Measurements from ENCODE around the gene RBPJ.

RBPJ gene

DNA sequence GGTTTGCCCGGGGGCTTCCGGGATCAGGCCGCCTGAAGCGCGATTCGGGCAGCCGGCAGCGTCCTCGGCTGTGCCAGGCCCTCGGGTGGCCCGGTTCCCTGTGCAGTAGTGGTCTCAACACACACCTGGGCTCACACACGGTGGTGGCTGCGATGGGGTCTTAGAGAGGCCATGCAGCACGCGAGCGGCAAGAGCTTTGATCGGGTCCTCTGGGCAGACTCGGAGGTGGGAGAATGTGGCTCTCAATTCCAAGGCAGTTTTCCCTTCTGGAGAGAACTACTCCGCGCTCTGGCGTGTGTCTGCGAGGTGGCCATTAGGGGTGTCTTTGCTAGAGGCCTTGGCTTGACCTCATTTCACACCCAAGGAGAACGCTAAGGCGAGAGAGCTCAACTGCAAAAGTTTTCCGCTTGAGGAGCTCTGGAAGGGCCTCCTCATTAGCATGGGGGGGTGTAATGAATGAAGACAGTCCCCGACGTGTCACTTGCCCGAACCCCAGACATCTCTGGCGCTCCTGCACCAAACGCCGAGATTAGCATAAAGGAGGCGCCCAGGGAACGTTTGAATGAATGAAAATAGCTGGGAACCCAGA lies 771 bp upstream of the RBPJ start:
- Histone ChIP-seq H3K27me3 (ENCODE audit: control insufficient read depth in 2 of 2, insufficient read depth in 2 of 2, low read length in 2 of 2) (no peaks in the 10 kb centered on the region), H3K9me3 (ENCODE audit: control insufficient read depth in 2 of 2, low read length in 2 of 2) (no peaks in the 10 kb centered on the region), H3K9ac (ENCODE audit: low read depth in 1 of 2, low read length in 2 of 2) (peak overlapping the region; percentile 85 to 89), H3K27ac (ENCODE audit: low read depth in 2 of 2, low read length in 2 of 2) (peak overlapping the region; percentile 96), H3K4me3 (ENCODE audit: low read length in 2 of 2) (peak overlapping the region; percentile 91 to 97), H3K4me1 (ENCODE audit: control insufficient read depth in 2 of 2, insufficient read depth in 2 of 2, low read length in 2 of 2) (peaks cover 3 to 16% of the 10 kb centered on the region in 2 donors), H3K36me3 (ENCODE audit: control insufficient read depth in 2 of 2, insufficient read depth in 2 of 2, low read length in 2 of 2) (no peaks in the 10 kb centered on the region)

DNA sequence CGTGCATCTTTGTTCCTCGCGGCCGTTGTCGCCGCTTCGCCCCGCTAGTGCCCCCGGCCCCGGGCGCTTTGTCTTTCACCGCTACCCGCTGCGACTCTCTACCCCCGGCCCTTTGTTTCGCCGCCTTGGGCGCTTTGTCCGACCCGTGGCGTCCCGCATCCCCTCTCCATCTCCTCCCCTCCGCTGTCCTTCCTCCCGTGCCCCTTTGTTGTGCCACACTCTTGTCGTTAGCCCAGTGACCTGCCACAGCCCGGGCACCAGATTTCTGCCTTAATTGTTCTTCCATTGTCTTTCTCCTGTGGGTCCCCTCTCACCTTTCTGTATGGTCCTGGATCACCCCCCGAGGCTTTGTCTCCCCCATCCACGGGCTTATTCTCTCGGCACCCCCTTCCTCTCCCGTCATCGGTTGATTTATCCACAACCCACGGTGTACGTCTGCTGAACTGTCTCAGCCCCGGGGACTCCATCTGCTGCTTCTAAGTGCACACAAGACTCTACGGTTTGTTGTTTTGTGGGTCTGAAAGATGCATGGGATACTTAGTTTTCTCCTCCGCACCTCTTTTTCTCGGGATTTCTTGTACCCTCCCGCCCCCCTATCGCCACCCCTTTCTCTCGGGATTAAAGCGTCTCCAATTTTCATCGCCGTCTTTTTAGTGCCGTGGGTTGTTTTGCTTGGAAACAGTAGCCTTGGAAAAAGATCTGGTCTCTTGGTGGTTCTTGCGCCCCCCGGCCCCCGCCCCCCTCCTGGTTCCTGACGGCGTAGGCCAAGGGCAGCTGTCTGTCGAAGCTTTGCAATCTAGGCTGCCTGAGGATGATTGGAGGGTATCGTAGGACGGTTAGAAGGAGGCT lies 783 bp downstream of the RBPJ start:
- no peaks in the 10 kb centered on the region for H3K9me3 ChIP-seq (ENCODE audit: control insufficient read depth in 2 of 2, low read length in 2 of 2)
- peak overlapping the region; percentile 64 to 71 for H3K27ac ChIP-seq (ENCODE audit: low read depth in 2 of 2, low read length in 2 of 2)
- peak overlapping the region; percentile 82 to 84 for H3K9ac ChIP-seq (ENCODE audit: low read depth in 1 of 2, low read length in 2 of 2)
- peak overlapping the region; percentile 87 to 97 for H3K4me3 ChIP-seq (ENCODE audit: low read length in 2 of 2)
- no peaks in the 10 kb centered on the region for H3K27me3 ChIP-seq (ENCODE audit: control insufficient read depth in 2 of 2, insufficient read depth in 2 of 2, low read length in 2 of 2)
- no peaks in the 10 kb centered on the region for H3K36me3 ChIP-seq (ENCODE audit: control insufficient read depth in 2 of 2, insufficient read depth in 2 of 2, low read length in 2 of 2)
- H3K4me1 ChIP-seq (ENCODE audit: control insufficient read depth in 2 of 2, insufficient read depth in 2 of 2, low read length in 2 of 2) = peaks cover 3 to 16% of the 10 kb centered on the region in 2 donors

DNA sequence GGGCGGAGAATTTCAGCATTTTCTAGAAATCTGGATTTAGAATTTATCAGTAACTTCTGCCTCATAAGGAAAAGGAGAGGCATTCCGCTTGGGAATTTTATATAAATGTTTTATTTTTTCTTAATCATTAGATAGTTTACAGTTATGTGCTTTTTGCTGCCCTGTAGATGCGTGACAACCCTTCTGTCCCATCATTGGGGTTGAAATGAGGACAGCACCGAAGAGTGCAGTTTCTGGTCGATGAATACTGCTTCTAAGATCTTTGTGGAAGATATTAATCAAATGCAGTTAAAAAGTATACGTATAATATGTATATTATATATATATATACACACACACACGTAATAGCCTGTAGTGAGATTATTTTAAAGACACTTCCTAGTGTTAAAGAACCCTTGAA lies 1.5 kb downstream of the RBPJ start:
- peaks cover 3 to 16% of the 10 kb centered on the region in 2 donors for H3K4me1 ChIP-seq (ENCODE audit: control insufficient read depth in 2 of 2, insufficient read depth in 2 of 2, low read length in 2 of 2)
- peak overlapping the region in 1 of 2 donors; percentile 64 for H3K27ac ChIP-seq (ENCODE audit: low read depth in 2 of 2, low read length in 2 of 2)
- H3K36me3 ChIP-seq (ENCODE audit: control insufficient read depth in 2 of 2, insufficient read depth in 2 of 2, low read length in 2 of 2) = no peaks in the 10 kb centered on the region
- H3K9me3 ChIP-seq (ENCODE audit: control insufficient read depth in 2 of 2, low read length in 2 of 2) = no peaks in the 10 kb centered on the region
- peak overlapping the region in 1 of 2 donors; percentile 82 for H3K9ac ChIP-seq (ENCODE audit: low read depth in 1 of 2, low read length in 2 of 2)
- H3K4me3 ChIP-seq (ENCODE audit: low read length in 2 of 2) = peak overlapping the region; percentile 87 to 97
- no peaks in the 10 kb centered on the region for H3K27me3 ChIP-seq (ENCODE audit: control insufficient read depth in 2 of 2, insufficient read depth in 2 of 2, low read length in 2 of 2)

DNA sequence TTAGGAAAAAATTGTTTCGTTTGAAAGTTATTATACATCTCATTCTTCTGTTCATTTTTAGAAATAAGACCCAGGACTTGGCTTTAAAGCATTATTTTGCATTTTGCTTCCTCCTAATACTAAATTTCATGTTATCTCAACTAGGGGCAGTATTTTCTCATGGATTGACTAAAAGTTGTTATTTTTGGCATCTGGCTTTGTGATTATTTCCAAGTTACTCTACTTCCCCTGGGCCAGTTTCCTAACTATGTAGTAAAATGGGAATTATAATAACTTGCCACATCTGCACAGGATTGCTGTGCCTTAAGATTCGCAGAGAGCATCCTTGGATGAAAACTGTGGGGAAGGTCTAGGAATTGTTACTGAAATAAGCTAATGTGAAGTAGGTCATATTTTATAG lies 3.0 kb downstream of the RBPJ start:
- no peaks in the 10 kb centered on the region for H3K36me3 ChIP-seq (ENCODE audit: control insufficient read depth in 2 of 2, insufficient read depth in 2 of 2, low read length in 2 of 2)

DNA sequence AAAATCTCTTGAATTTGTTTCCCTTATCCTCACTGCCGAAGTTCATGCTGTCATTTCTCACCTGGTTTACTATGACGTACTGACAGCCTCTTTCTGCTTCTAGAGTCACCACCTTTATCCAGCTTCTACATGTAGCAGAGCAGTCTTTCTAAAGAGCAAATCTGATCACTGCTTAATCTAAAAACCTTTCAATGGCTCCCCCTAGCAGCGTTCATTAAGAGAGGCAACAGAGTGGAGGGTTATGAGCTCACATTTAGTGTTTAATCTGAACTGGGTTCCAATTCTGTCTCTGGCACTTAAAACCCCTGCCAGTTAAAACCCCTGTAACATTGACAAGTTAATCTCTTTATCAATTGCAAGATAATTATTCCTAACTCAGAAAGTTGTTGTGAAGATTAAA lies 4.4 kb downstream of the RBPJ start:
- H3K4me3 ChIP-seq (ENCODE audit: low read length in 2 of 2) = no peak overlapping the region
- H3K9me3 ChIP-seq (ENCODE audit: control insufficient read depth in 2 of 2, low read length in 2 of 2) = no peaks in the 10 kb centered on the region
- H3K36me3 ChIP-seq (ENCODE audit: control insufficient read depth in 2 of 2, insufficient read depth in 2 of 2, low read length in 2 of 2) = no peaks in the 10 kb centered on the region
- H3K27ac ChIP-seq (ENCODE audit: low read depth in 2 of 2, low read length in 2 of 2) = no peak overlapping the region
- H3K9ac ChIP-seq (ENCODE audit: low read depth in 1 of 2, low read length in 2 of 2) = no peak overlapping the region
- H3K4me1 ChIP-seq (ENCODE audit: control insufficient read depth in 2 of 2, insufficient read depth in 2 of 2, low read length in 2 of 2) = peaks cover 3 to 13% of the 10 kb centered on the region in 2 donors
- H3K27me3 ChIP-seq (ENCODE audit: control insufficient read depth in 2 of 2, insufficient read depth in 2 of 2, low read length in 2 of 2) = no peaks in the 10 kb centered on the region

More for the DNA sequence above, 3.0 kb downstream of the RBPJ start:
- Histone ChIP-seq H3K9ac (ENCODE audit: low read depth in 1 of 2, low read length in 2 of 2) (no peak overlapping the region), H3K4me3 (ENCODE audit: low read length in 2 of 2) (no peak overlapping the region), H3K27ac (ENCODE audit: low read depth in 2 of 2, low read length in 2 of 2) (no peak overlapping the region), H3K4me1 (ENCODE audit: control insufficient read depth in 2 of 2, insufficient read depth in 2 of 2, low read length in 2 of 2) (peaks cover 3 to 16% of the 10 kb centered on the region in 2 donors), H3K27me3 (ENCODE audit: control insufficient read depth in 2 of 2, insufficient read depth in 2 of 2, low read length in 2 of 2) (no peaks in the 10 kb centered on the region), H3K9me3 (ENCODE audit: control insufficient read depth in 2 of 2, low read length in 2 of 2) (no peaks in the 10 kb centered on the region)

DNA sequence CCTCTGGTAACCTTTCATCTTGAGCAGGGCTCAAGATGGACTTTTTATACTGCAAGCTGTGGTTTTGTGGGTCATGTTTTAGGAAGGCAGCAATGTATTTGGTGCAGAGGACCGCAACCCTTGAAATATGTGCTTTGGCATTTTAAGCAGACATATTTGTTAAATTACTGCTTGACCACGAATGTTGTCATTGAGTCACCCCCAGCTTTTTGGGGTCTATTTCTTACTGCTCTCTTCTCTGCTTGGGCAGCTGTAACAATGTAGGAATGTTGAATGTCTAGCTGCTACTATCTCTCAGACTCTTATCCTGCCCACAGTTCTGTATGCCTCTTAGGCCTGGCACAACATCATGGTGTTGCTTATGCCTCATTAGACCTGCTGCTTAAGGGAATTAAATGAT lies 6.0 kb downstream of the RBPJ start:
- Histone ChIP-seq H3K4me3 (ENCODE audit: low read length in 2 of 2) (no peak overlapping the region), H3K4me1 (ENCODE audit: control insufficient read depth in 2 of 2, insufficient read depth in 2 of 2, low read length in 2 of 2) (peaks cover 7 to 13% of the 10 kb centered on the region in 2 donors), H3K27ac (ENCODE audit: low read depth in 2 of 2, low read length in 2 of 2) (no peak overlapping the region), H3K27me3 (ENCODE audit: control insufficient read depth in 2 of 2, insufficient read depth in 2 of 2, low read length in 2 of 2) (no peaks in the 10 kb centered on the region), H3K9me3 (ENCODE audit: control insufficient read depth in 2 of 2, low read length in 2 of 2) (no peaks in the 10 kb centered on the region), H3K9ac (ENCODE audit: low read depth in 1 of 2, low read length in 2 of 2) (no peak overlapping the region), H3K36me3 (ENCODE audit: control insufficient read depth in 2 of 2, insufficient read depth in 2 of 2, low read length in 2 of 2) (no peaks in the 10 kb centered on the region)

DNA sequence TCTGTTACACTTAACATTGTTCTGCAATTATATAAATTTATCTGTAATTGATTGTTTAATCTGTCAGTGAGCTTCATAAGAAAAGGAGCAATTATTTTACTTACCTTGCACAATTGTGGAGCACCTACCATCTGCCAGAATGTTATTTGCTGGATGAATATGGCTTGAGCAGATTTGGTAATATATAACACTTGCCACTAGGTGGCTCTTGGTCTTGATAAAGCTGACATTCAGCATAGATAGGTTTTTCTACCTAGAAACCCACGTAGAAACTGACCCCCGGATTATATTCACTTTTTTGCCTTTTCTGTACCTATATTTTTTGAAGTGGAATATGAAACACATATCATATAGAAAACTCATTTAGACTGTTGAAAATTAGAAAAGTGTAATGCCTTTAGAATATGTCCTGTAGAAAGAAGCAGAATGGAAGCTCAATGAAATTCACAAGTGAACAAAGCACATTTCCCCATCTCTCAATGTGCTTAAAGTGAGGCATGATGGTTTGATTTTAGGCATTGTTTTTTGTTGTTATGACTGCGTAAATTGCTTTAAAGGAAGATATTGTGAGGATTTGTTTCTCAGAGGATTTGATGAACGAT lies 9.5 kb downstream of the RBPJ start:
- peaks cover 4% of the 10 kb centered on the region in 2 donors for H3K4me1 ChIP-seq (ENCODE audit: control insufficient read depth in 2 of 2, insufficient read depth in 2 of 2, low read length in 2 of 2)
- H3K4me3 ChIP-seq (ENCODE audit: low read length in 2 of 2) = no peak overlapping the region
- no peak overlapping the region for H3K9ac ChIP-seq (ENCODE audit: low read depth in 1 of 2, low read length in 2 of 2)
- no peaks in the 10 kb centered on the region for H3K27me3 ChIP-seq (ENCODE audit: control insufficient read depth in 2 of 2, insufficient read depth in 2 of 2, low read length in 2 of 2)
- no peak overlapping the region for H3K27ac ChIP-seq (ENCODE audit: low read depth in 2 of 2, low read length in 2 of 2)
- no peaks in the 10 kb centered on the region for H3K36me3 ChIP-seq (ENCODE audit: control insufficient read depth in 2 of 2, insufficient read depth in 2 of 2, low read length in 2 of 2)
- H3K9me3 ChIP-seq (ENCODE audit: control insufficient read depth in 2 of 2, low read length in 2 of 2) = no peaks in the 10 kb centered on the region

DNA sequence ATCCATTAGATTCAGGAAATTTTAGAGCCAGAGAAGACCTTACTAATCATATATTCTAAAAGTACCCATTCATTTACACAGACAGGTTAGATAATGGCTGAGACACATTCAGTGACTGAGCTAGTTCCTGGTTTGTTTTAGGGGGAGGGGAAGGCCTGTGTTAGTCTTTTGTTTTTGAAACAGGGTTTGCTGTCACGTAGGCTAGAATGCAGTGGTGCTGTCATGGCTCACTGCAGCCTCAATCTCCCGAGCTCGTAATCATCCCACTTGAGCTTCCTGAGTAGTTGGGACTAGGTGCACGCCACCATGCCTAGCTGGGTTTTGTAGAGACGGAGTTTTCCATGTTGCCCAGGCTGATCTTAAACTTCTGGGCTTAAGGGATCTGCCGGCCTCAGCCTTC lies 10.1 kb downstream of the RBPJ start:
- peaks cover 4% of the 10 kb centered on the region in 2 donors for H3K4me1 ChIP-seq (ENCODE audit: control insufficient read depth in 2 of 2, insufficient read depth in 2 of 2, low read length in 2 of 2)
- no peak overlapping the region for H3K9ac ChIP-seq (ENCODE audit: low read depth in 1 of 2, low read length in 2 of 2)
- H3K27me3 ChIP-seq (ENCODE audit: control insufficient read depth in 2 of 2, insufficient read depth in 2 of 2, low read length in 2 of 2) = no peaks in the 10 kb centered on the region
- H3K9me3 ChIP-seq (ENCODE audit: control insufficient read depth in 2 of 2, low read length in 2 of 2) = no peaks in the 10 kb centered on the region
- H3K36me3 ChIP-seq (ENCODE audit: control insufficient read depth in 2 of 2, insufficient read depth in 2 of 2, low read length in 2 of 2) = no peaks in the 10 kb centered on the region
- H3K4me3 ChIP-seq (ENCODE audit: low read length in 2 of 2) = no peak overlapping the region
- no peak overlapping the region for H3K27ac ChIP-seq (ENCODE audit: low read depth in 2 of 2, low read length in 2 of 2)

DNA sequence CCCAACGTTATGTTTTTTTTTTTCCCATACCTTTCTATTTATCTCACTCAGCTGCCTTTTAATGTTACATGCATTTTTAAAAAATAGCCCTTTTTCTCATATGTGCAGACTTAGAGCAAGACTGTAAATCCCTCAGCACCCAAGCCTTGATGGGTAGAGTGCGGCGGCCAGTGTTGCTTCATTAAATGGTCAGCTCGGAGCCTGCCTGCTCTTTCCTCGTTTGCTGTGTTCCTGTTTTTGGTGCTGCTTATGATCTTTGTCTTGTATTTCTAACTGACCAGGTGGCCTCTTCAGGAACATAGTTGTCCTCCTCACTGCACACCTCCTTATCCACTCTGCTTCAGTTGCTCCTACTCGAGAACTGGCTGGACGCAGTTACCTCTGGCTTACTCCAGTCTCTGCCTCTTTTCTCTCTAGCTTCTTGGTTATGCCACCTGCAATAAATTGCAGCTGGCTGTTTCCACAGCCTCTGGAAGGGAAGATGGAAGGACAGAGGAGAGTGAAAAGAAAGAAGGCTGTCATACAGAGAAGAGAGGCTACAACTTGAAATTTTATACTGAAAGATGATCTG lies 10.7 kb downstream of the RBPJ start:
- no peak overlapping the region for H3K9ac ChIP-seq (ENCODE audit: low read depth in 1 of 2, low read length in 2 of 2)
- no peaks in the 10 kb centered on the region for H3K9me3 ChIP-seq (ENCODE audit: control insufficient read depth in 2 of 2, low read length in 2 of 2)
- H3K4me3 ChIP-seq (ENCODE audit: low read length in 2 of 2) = no peak overlapping the region
- no peaks in the 10 kb centered on the region for H3K36me3 ChIP-seq (ENCODE audit: control insufficient read depth in 2 of 2, insufficient read depth in 2 of 2, low read length in 2 of 2)
- no peaks in the 10 kb centered on the region for H3K27me3 ChIP-seq (ENCODE audit: control insufficient read depth in 2 of 2, insufficient read depth in 2 of 2, low read length in 2 of 2)
- H3K4me1 ChIP-seq (ENCODE audit: control insufficient read depth in 2 of 2, insufficient read depth in 2 of 2, low read length in 2 of 2) = peaks cover 4% of the 10 kb centered on the region in 2 donors
- H3K27ac ChIP-seq (ENCODE audit: low read depth in 2 of 2, low read length in 2 of 2) = no peak overlapping the region

DNA sequence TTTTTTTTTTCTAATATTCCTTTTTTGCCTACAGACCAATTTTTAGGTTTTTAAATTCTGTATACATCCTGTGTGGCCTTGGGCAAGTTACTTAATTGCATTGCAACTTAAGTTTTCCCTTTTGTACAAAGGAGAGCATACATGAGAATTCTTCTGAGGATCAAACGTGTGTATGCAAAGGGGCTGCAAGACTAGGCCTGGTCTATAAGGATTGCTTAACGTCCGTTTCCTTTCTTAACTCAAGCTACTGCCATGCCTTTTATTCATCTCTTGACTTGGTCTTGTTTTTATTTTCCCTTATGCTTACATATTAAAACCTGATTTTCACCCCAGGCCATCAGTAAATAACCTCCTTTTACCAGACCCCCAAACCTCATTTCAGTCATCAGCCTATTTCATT lies 13.6 kb downstream of the RBPJ start:
- Histone ChIP-seq H3K4me1 (ENCODE audit: control insufficient read depth in 2 of 2, insufficient read depth in 2 of 2, low read length in 2 of 2) (peaks cover 4% of the 10 kb centered on the region in 2 donors), H3K9ac (ENCODE audit: low read depth in 1 of 2, low read length in 2 of 2) (no peak overlapping the region), H3K4me3 (ENCODE audit: low read length in 2 of 2) (no peak overlapping the region), H3K27ac (ENCODE audit: low read depth in 2 of 2, low read length in 2 of 2) (no peak overlapping the region), H3K27me3 (ENCODE audit: control insufficient read depth in 2 of 2, insufficient read depth in 2 of 2, low read length in 2 of 2) (no peaks in the 10 kb centered on the region), H3K36me3 (ENCODE audit: control insufficient read depth in 2 of 2, insufficient read depth in 2 of 2, low read length in 2 of 2) (no peaks in the 10 kb centered on the region), H3K9me3 (ENCODE audit: control insufficient read depth in 2 of 2, low read length in 2 of 2) (no peaks in the 10 kb centered on the region)

All from mucosa of rectum (tissue), 2 donors.